RKO (cell line): ENCODE data around the gene GM2A.
"Not testable (repeated sequence)": the region's sequence is repeated elsewhere in the genome, so short reads cannot be mapped to it uniquely, and the experiment has no call there.

ENCODE experiments used
- DNase-seq: peaks from one replicate; pipeline ENCODE4 v3.0.0-alpha.2; 2016; ENCODE audit warnings: low spot score

Gene GM2A

GRCh38 chr5:151228986-151229385 is 24.0 kb upstream of the GM2A start:
- no peak for DNase-seq

DNA sequence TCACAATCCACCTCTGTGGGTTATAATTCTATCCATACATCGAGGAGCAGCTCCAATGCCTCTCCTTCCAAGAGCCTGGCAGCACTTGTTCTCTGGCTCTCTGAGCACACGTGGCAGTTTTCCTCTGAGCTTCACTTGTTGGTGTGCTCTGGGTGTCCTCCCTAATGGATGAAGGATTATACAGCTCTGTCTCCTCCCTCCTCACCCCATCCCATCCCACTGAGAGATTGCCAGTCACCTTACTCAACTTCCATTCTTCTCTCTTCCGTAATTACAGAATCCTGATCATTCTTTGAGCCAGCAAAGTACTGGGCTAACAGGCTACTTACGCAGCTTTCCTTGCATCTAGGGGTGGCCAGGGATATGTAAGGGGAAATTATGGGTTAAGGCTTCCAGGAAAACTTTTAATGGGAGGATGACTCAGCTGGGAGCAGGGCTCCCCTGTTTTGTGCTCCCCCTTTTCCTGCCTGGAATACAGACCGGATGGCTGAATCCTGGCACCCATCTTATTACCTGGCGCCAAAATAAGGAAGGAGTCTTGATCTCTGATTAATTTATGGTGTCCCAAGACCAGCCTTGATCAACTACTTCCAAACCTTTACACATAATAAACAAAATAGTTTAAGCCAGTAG is 22.8 kb upstream of the GM2A start:
- no peak for DNase-seq

DNA sequence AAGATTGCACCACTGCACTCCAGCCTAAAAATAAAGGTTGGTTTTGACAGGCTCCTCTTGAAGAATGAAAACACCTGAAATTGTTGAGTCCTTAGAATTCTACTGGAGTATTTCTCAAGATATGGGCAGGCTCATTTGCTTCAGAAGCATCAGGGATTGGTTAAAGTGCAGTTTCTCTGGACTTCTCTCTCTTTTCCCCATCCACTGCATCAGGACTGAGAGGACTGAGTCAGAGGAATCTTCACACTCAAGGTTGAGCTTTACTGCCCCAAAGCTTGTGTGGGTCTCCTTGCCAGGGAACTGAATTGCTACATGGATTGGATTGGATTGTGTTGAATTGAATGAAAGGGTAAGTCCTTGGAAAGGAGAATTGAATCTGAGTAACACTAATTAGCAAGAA is 21.6 kb upstream of the GM2A start:
- DNase-seq = no peak

- no peak for DNase-seq
Observed at GRCh38 chr5:151233616-151234085, 19.3 kb upstream of the GM2A start.

- DNase-seq = no peak
Observed at GRCh38 chr5:151234476-151235238, 18.3 kb upstream of the GM2A start.

DNA sequence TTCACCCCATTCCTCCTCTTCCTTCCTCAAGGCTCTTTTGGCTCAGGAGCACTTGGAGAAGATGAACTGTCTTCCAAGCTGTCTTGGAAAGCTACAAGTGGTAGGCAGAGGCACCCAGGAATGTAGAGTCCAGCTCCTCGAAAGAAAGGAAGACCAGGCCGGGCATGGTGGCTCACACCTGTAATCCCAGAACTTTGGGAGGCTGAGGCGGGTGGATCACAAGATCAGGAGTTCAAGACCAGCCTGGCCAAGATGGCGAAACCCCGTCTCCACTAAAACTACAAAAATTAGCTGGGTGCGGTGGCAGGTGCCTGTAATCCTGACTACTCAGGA is 17.8 kb upstream of the GM2A start:
- not testable (repeated sequence) for DNase-seq

DNA sequence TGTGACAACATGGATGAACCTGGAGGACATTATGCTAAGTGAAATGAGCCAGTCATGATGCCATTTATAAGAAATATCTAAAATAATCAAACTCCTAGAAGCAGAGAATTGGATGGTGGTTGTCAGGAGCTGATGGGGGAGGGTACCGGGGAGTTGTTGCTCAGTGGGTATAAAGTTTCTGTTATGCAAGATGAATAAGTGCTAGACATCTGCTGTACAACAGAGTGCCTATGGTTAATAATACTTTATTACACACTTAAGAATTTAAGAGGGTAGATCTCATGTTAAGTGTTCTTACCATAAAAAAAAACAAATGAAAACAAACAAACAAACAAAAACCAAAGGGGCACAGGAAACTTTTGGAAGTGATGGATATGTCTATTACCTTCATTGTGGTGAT is 16.1 kb upstream of the GM2A start:
- no peak for DNase-seq

DNA sequence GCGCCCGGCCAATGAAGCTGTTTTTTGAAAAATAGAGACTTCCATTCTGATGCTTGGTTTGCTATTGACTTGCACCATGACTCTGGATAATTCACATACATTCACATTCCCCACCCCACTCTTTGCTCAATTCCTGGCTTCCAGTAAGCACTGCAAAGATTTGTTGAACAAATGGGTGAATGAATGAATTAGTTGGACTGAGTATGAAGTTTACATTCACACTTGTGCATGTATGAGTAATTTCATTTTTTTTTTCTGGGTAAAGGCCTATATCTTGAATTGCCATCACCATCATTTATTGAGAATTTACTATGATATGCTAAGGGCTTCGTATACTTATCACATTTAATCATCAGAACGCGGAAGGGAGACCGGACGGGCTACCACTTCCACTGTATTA is 15.3 kb upstream of the GM2A start:
- no peak for DNase-seq

DNA sequence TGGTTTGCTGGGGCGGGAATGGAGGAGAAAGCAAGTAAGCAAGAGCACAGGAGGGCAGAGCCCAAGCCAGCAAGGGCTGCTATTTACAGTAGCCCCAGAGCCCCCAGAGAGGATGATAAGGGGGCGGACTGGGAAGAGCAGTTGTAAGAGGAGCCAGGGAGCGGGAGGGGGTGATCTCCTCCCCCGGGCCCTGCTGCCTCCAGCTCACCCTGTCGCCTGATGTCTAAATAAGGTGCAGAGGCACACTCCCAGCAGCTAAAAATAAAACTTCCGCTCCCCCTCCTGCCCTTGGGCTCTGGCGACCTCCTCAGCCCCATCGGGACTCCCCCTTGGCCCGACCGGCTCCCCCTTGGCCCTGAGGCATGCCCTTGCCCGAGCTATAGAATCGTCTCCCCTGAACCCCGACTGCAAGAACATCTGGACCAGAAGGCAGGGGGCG is 14.7 kb upstream of the GM2A start:
- no peak for DNase-seq

- DNase-seq = peak; percentile 74
Observed at GRCh38 chr5:151239237-151239861, 13.6 kb upstream of the GM2A start.

DNA sequence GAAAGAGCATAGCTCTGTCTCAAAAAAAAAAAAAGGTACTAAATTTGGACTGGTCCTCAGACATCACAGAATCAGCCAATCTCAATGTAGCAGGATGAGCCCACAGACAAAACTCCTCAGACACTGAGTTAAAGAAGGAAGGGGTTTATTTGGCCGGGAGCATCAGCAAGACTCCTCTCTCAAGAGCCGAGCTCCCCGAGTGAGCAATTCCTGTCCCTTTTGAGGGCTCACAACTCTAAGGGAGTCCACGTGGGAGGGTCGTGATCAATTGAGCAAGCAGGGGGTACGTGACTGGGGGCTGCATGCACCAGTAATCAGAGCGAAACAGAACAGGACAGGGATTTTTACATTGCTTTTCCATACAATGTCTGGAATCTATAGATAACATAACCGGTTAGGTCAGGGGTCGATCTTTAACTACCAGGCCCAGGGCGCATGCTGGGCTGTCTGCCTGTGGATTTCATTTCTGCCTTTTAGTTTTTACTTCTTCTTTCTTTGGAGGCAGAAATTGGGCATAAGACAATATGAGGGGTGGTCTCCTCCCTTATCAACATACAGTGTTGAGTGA is 12.6 kb upstream of the GM2A start:
- not testable (repeated sequence) for DNase-seq

DNA sequence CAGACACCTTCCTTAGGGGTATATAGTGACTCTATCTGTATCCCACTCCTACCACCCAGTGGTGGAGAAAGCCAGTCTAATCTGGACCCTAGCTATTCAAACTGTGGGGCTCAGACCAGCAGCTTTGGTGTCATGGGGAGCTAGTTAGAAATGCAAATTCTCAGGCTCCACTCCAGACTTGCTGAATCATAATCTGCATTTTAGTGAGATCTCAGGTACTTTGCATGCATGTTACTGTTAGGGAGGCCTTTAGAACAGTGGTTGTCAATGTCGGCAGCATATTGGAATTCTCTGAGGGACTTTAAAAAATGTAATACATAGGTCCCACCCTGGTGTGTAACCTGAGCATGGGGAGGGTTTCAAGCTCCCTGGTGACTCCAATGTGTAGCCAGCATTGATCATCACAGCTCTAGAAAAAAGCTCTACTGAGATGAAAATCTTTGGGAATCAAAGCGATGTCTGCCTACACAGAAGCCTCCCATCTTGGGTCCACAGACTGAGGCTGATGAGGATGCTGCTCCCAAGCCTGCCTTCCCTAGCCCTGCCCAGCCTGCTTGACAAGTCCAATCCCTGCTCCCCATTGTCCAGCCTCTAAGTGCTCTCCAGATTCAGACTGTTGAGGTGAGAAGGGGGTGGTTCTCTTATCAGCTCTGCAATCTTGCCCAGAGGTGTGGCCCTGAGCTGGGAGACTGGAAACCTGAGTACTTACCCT is 11.9 kb upstream of the GM2A start:
- no peak for DNase-seq

- no peak for DNase-seq
Observed at GRCh38 chr5:151243127-151243526, 9.9 kb upstream of the GM2A start.

DNA sequence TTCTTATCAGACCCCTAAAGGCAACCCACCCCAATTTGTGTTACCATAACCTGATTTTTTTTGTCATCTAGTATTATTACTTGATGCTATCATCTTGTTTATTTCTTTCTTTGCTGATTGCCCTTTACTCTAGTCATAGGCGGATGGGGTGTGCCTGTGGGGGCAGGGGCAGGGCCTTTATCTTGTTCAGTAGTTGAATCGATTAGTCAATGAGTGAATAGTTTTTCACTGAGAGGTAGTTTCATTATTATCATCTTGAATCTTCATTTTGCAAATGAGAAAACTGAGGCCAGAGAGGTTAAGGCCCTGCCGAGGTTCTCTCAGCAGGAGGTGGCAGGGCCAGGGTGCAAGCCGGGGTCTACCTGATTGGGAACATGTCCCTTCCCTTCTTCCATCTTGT is 9.4 kb upstream of the GM2A start:
- no peak for DNase-seq

- DNase-seq = no peak
Observed at GRCh38 chr5:151244206-151244605, 8.8 kb upstream of the GM2A start.

- DNase-seq = no peak
Observed at GRCh38 chr5:151245680-151246219, 7.2 kb upstream of the GM2A start.

DNA sequence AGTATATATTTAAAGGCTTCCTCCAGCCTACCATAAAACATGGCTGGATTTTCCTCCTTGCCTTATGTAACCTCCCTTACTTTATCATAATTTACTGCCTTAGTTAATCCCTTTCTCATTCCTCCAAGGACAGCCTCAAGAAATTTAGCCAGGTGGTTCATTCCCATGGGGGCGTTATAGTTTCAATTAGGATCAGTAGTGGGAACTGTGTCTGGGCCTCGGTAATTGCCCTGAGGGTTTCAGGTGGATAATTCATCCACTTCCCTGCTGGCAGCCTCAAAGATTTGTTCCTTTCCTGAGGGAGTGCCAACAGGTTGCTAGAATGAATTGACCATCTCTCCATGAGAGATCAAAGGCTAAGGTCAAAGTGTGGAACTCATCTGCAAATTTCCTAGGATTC is 4.3 kb upstream of the GM2A start:
- DNase-seq = no peak

DNA sequence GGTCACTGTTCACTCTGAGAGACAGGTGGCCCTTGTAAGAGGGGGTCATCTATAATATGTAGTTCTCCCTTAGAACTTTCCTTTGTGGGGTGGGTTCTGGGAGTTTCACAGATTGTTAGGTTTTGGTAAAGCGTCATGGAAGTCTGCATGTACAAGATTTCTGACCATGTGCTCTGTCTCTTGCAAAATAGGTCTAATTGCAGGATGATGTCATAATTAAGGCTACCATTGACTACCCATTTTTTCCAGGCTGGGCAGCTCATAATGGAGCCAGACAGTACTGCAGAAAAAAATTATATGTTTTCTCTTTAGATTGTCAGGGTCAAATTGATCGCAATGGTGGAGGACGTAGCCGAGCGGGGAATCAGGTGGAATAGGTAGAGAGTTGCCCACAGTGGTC is 3.7 kb upstream of the GM2A start:
- DNase-seq = no peak

- no peak for DNase-seq
Observed at GRCh38 chr5:151250346-151251000, 2.5 kb upstream of the GM2A start.

GRCh38 chr5:151251001-151251551 is 1.9 kb upstream of the GM2A start:
- DNase-seq = no peak

DNA sequence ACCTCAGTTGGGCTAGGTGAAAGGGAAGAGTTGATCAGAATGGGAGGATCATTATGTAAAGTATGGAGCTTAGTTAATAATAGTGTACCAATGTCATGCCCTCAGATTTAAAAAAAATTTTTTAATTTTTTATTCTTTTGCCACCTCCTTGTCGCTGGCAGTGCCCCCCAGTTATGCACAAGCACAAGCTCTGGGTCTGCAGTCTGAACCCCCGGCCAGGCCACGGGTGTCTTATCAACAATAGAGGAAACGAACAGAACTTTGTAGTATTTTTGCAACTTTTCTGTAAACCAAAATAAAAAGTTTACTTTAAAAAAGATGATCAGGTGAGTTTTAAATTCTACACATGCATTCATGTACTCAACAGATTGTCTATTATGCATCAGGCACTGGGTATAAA is 1.4 kb upstream of the GM2A start:
- no peak for DNase-seq
